Heart right ventricle (tissue), 16 donors: ENCODE measurements around the gene NLRX1. TPM values are rescaled to one million over a fixed set of nuclear protein-coding genes. Genes with fewer than 3 reads are reported as not detected.
A peak's percentile ranks its signal among the peaks of the same experiment; 100 is the strongest.

ENCODE experiments used
- ATAC-seq, 8 donors: fragments of 200-7000 bp; cut with Tn5 transposase; one replicate each; pipeline ENCODE4 v1.9.1; 2020; ENCODE audit warnings: mild to moderate bottlenecking in 8 of 8, moderate library complexity in 8 of 8, moderate number of reproducible peaks in 1 of 8
- DNase-seq, 2 donors: peaks; one replicate each; pipeline ENCODE4 v3.0.0-alpha.2; 2020
- H3K27ac ChIP-seq, 10 donors: fragments of 200-600 bp; sonication (generic) in 2 of 10; one replicate each; pipeline versions ENCODE4 v1.5.0 to v1.8.0; 2020 to 2022; ENCODE audit warnings: mild to moderate bottlenecking in 3 of 10
- H3K27me3 ChIP-seq, 7 donors: fragments of 200-600 bp; one replicate each; pipeline ENCODE4 v1.8.0; 2021 to 2022; ENCODE audit warnings: mild to moderate bottlenecking in 2 of 7
- H3K36me3 ChIP-seq, 9 donors: fragments of 200-600 bp; sonication (generic) in 1 of 9; one replicate each; pipeline versions ENCODE4 v1.5.0 to v1.8.0; 2020 to 2022; ENCODE audit warnings: mild to moderate bottlenecking in 2 of 9
- H3K4me1 ChIP-seq, 9 donors: fragments of 200-600 bp; sonication (generic) in 1 of 9; one replicate each; pipeline versions ENCODE4 v1.5.0 to v1.8.0; 2020 to 2022; ENCODE audit warnings: mild to moderate bottlenecking in 4 of 9
- H3K4me3 ChIP-seq, 10 donors: fragments of 200-600 bp; sonication (generic) in 2 of 10; one replicate each; pipeline versions ENCODE4 v1.5.0 to v1.8.0; 2020 to 2022; ENCODE audit warnings: mild to moderate bottlenecking in 7 of 10, moderate library complexity in 2 of 10
- H3K9me3 ChIP-seq, 11 donors: fragments of 200-600 bp in 10 of 11; sonication (generic) in 2 of 11; one replicate each; pipeline versions ENCODE4 v1.5.0 to v1.8.0; 2013 to 2022; ENCODE audit warnings: mild to moderate bottlenecking in 2 of 11, control low read depth in 1 of 11, moderate library complexity in 1 of 11
- CTCF ChIP-seq, 9 donors: fragments of 200-600 bp; sonication (generic) in 2 of 9; IDR thresholded peaks; one replicate each; pipeline versions ENCODE4 v1.5.0 to v1.8.0; 2021 to 2022; ENCODE audit warnings: antibody characterized with exemption in 9 of 9, mild to moderate bottlenecking in 5 of 9, moderate library complexity in 1 of 9
- WGBS, 2 donors: extraction: QIAGEN DNeasy Blood & Tissue Kit; methylation state at CpG; one replicate each; pipeline ENCODE4 v1.1.7; 2013; ENCODE audit warnings: inconsistent platforms in 1 of 2; 5-methylcytosine and 5-hydroxymethylcytosine counted together
- intact Hi-C, 10 donors: fragments of 100-400 bp; cut with DNase I; formaldehyde crosslinking; loops; one replicate each; pipeline versions ENCODE4 v1.11.1 to v1.14.2; 2022
- polyA plus RNA-seq, 2 donors: library from polyadenylated mRNA; stranded (reverse); fragments of 200-250 nt; gene quantifications; one replicate each; pipeline ENCODE4 v1.2.3, GENCODE V29; 2013
- total RNA-seq, 10 donors: library from RNA; stranded (reverse); fragmentation: NEBNext Ultra II Directional in 3 of 10; extraction: Animal tissue kit (Norgen Biotek cat#: 25700) in 3 of 10; gene quantifications; one replicate each; pipeline versions ENCODE4 v1.2.1 to v1.2.4, GENCODE V29; 2021 to 2023
- donor health status: Arrhythmogenic right ventricular cardiomyopathy.
- donor health status: ischemic (EF 13 %, LVEDD 7.1; RV severe dilation, severe dysfunction).
- donor health status: healthy with polysubstance abuse.
- donor health status: DM: no; HTN: yes; CAD: no.
- donor health status: DM: no; HTN: no; CAD: no.
- donor health status: ischemic (EF 25% LVEDD 6.9; RV normal size, moderate dysfunction).
- donor health status: ischemic (EF 25% LVEDD 5.7; RV mildly dilated, moderate dysfunction).
- donor health status: healthy.
- donor health status: DM: yes; HTN: yes; CAD: no.
- donor health status: Ischemic cardiomyopathy.
- donor health status: ischemic (EF 35%, LVEDD 5.7; RV mildly dilated, moderate dysfunction).
- donor health status: nonischemic (EF 11% LVEDD 7.7; RV severe dilation, severe dysfunction).
- donor health status: DM: yes; HTN: yes; CAD: no.
- donor health status: PGD.
- donor health status: ischemic (EF 29% LVEDD 5.4; RV normal size, mild dysfunction).
- donor health status: nonischemic (EF 23%, LVEDD 6.1; RV moderate dilation, normal function).

Gene NLRX1
- total and polyA plus RNA-seq, 12 donors, result 7.9 to 39.3 (median 31.7) TPM

- Histone ChIP-seq H3K27me3 (no peaks in the 10 kb centered on the region), H3K9me3 (no peaks in the 10 kb centered on the region), H3K4me3 (no peak overlapping the region), H3K36me3 (no peaks in the 10 kb centered on the region), H3K27ac (no peak overlapping the region), H3K4me1 (peaks cover 0 to 22% (median 0%) of the 10 kb centered on the region in 9 donors)
- no peak for DNase-seq
- ATAC-seq, result no peak
- TF ChIP-seq CTCF (IDR thresholded peaks at IDR 0.05), result no peak
- 89 to 90% methylated on average over 10 of the region's 10 CpGs for WGBS, 2 donors
- intact Hi-C loops, result loop anchor here in 6 of 10 donors (5.0 to 10.0 kb wide), 4 partner anchors 46 to 99 kb away; partner anchors contain the start of genes ABCG4 (in 4 of the 6), C2CD2L (in 2 of the 6) and DPAGT1 (in 2 of the 6)
These were observed 25.1 kb downstream of the NLRX1 start for GRCh38 chr11:119193626-119194025.

GRCh38 chr11:119194811-119195440 lies 26.4 kb downstream of the NLRX1 start:
- H3K27me3 ChIP-seq, result no peaks in the 10 kb centered on the region
- intact Hi-C loops, result loop anchor here (5.0 to 10.0 kb wide), 7 partner anchors 43 to 100 kb away; partner anchors contain the start of genes ABCG4 (in 6 of the 10), DPAGT1 (in 3 of the 10) and C2CD2L (in 2 of the 10)
- DNase-seq (no peak), ATAC-seq (no peak)
- no peak overlapping the region for H3K4me3 ChIP-seq
- H3K36me3 ChIP-seq, result no peaks in the 10 kb centered on the region
- H3K9me3 ChIP-seq, result no peaks in the 10 kb centered on the region
- no peak overlapping the region for H3K27ac ChIP-seq
- WGBS, 2 donors, result 71 to 82% methylated on average over 6 to 7 of the region's 7 CpGs
- H3K4me1 ChIP-seq, result peaks cover 0 to 22% (median 0%) of the 10 kb centered on the region in 9 donors
- no peak for TF ChIP-seq CTCF (IDR thresholded peaks at IDR 0.05)

GRCh38 chr11:119195680-119196079 lies 27.2 kb downstream of the NLRX1 start:
- H3K36me3 ChIP-seq, result no peaks in the 10 kb centered on the region

More at GRCh38 chr11:119195680-119196079, 27.2 kb downstream of the NLRX1 start:
- Histone ChIP-seq H3K9me3 (no peaks in the 10 kb centered on the region), H3K27me3 (no peaks in the 10 kb centered on the region), H3K4me1 (peaks cover 0 to 22% (median 0%) of the 10 kb centered on the region in 9 donors), H3K27ac (no peak overlapping the region), H3K4me3 (no peak overlapping the region)
- TF ChIP-seq CTCF (IDR thresholded peaks at IDR 0.05), result no peak
- 31% methylated on average over 6 of the region's 6 CpGs for WGBS, 2 donors
- ATAC-seq (peak in 7 of 8 donors; percentile 26 to 61 (median 55)), DNase-seq (no peak)
- intact Hi-C loops, result loop anchor here (2.0 to 10.0 kb wide), 9 partner anchors 43 to 101 kb away; partner anchors contain the start of genes ABCG4 (in 5 of the 10), DPAGT1 (in 3 of the 10) and C2CD2L (in 2 of the 10)
